Cardiac muscle cell (in vitro differentiated cells and primary cell): Measurements from ENCODE around the gene LRRC4C. TPM values are rescaled to one million over a fixed set of nuclear protein-coding genes. Genes with fewer than 3 reads are reported as not detected.

Experiments
- DNase-seq, 2 donors: peaks; one replicate each; pipeline versions ENCODE4 v3.0.0 to v3.0.0-alpha.2; 2010 to 2017; ENCODE audit warnings: low read depth in 1 of 2, low spot score in 1 of 2
- H3K27ac ChIP-seq: fragments of 200-600 bp; sonication (generic); 2 replicates; pipeline ENCODE4 v1.5.1; 2016
- H3K27me3 ChIP-seq: fragments of 200-600 bp; sonication (generic); 2 replicates; pipeline ENCODE4 v1.6.0; 2016; ENCODE audit warnings: control low read depth
- H3K36me3 ChIP-seq: fragments of 200-600 bp; sonication (generic); 2 replicates; pipeline ENCODE4 v1.5.1; 2016; ENCODE audit warnings: control low read depth
- H3K4me1 ChIP-seq: fragments of 200-600 bp; sonication (generic); 2 replicates; pipeline ENCODE4 v1.8.1; 2017; ENCODE audit warnings: low read depth, mild to moderate bottlenecking, mixed run types
- H3K4me3 ChIP-seq: fragments of 200-600 bp; sonication (generic); 2 replicates; pipeline ENCODE4 v1.5.1; 2016; ENCODE audit warnings: mild to moderate bottlenecking
- H3K9me3 ChIP-seq: fragments of 200-600 bp; sonication (generic); 2 replicates; pipeline ENCODE4 v1.5.1; 2017; ENCODE audit warnings: low read depth, mild to moderate bottlenecking, control low read depth
- polyA plus RNA-seq: library from polyadenylated mRNA; unstranded; fragments of >200 nt; fragmentation: Nextera tagmentation; extraction: Ambion mirVana; gene quantifications from 2 replicates; pipeline ENCODE4 v1.2.1, GENCODE V29; 2016
- total RNA-seq: library from RNA; depleted of rRNA; stranded (reverse); fragments of >200 nt; gene quantifications from 2 replicates; pipeline ENCODE4 v1.2.3, GENCODE V29; 2016
- TF ChIP-seq, protein P1 (sequence below): IDR thresholded peaks from 2 replicates; pipeline ENCODE4 v1.5.1; 2012; ENCODE audit warnings: low read depth, mild to moderate bottlenecking, low read length

Gene LRRC4C
- total and polyA plus RNA-seq, 2 experiments from 2014 or later: 0.66 to 0.77 TPM

DNA sequence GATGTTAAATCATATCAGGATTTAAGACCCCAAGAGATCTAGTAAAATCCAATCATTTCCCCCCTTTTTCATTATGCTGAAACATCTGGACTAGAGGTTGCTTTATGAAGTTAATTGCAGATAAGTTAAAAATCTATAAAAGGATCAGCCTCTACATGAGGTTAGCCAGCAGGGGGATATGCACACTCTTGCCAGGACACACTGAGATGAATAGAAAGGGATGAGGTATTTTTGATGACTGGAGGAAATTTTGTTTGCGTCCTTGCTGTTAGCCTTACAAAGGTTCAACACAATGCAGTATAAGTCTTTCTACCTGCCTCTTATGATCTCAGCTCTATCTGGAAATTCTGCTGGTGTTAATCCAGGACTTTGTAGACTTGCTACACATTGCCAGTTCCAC, 1034.3 kb downstream of the LRRC4C start:
- H3K9me3 ChIP-seq: no peaks in the 10 kb centered on the region
- H3K4me1 ChIP-seq: no peaks in the 10 kb centered on the region
- TF ChIP-seq, protein P1, sequence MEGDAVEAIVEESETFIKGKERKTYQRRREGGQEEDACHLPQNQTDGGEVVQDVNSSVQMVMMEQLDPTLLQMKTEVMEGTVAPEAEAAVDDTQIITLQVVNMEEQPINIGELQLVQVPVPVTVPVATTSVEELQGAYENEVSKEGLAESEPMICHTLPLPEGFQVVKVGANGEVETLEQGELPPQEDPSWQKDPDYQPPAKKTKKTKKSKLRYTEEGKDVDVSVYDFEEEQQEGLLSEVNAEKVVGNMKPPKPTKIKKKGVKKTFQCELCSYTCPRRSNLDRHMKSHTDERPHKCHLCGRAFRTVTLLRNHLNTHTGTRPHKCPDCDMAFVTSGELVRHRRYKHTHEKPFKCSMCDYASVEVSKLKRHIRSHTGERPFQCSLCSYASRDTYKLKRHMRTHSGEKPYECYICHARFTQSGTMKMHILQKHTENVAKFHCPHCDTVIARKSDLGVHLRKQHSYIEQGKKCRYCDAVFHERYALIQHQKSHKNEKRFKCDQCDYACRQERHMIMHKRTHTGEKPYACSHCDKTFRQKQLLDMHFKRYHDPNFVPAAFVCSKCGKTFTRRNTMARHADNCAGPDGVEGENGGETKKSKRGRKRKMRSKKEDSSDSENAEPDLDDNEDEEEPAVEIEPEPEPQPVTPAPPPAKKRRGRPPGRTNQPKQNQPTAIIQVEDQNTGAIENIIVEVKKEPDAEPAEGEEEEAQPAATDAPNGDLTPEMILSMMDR: no peak
- H3K4me3 ChIP-seq: no peak overlapping the region
- DNase-seq: no peak
- no peaks in the 10 kb centered on the region for H3K27me3 ChIP-seq
- no peak overlapping the region for H3K27ac ChIP-seq
- H3K36me3 ChIP-seq: no peaks in the 10 kb centered on the region

- TF ChIP-seq, protein P1: no peak
- H3K4me1 ChIP-seq: no peaks in the 10 kb centered on the region
- no peak for DNase-seq
- no peaks in the 10 kb centered on the region for H3K27me3 ChIP-seq
- H3K36me3 ChIP-seq: no peaks in the 10 kb centered on the region
- H3K4me3 ChIP-seq: no peak overlapping the region
- no peak overlapping the region for H3K27ac ChIP-seq
- H3K9me3 ChIP-seq: no peaks in the 10 kb centered on the region
These were observed 1038.1 kb downstream of the LRRC4C start for GRCh38 chr11:40421208-40421981.

DNA sequence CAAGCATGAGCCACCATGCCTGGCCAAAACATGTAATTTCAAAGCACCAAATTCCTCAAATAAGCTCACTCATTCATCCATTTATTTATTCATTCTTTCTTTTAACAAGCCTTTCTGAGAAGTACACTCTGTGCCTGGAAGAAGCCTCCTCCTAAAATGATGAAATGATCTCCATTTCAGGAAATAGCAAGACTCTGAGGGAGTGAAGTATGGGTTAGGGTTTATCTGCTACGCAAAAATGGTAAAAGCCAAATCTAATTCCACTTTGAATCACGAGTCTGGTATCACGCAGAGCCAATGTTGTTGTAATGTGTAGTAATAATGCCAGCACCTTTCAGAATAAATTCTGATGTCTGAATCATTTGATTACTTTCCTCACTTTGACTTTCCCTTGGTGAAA, 1041.8 kb downstream of the LRRC4C start:
- DNase-seq: no peak
- Histone ChIP-seq H3K4me1 (no peaks in the 10 kb centered on the region), H3K4me3 (no peak overlapping the region), H3K27ac (no peak overlapping the region), H3K9me3 (no peaks in the 10 kb centered on the region), H3K36me3 (no peaks in the 10 kb centered on the region), H3K27me3 (no peaks in the 10 kb centered on the region)
- TF ChIP-seq, protein P1: no peak

DNA sequence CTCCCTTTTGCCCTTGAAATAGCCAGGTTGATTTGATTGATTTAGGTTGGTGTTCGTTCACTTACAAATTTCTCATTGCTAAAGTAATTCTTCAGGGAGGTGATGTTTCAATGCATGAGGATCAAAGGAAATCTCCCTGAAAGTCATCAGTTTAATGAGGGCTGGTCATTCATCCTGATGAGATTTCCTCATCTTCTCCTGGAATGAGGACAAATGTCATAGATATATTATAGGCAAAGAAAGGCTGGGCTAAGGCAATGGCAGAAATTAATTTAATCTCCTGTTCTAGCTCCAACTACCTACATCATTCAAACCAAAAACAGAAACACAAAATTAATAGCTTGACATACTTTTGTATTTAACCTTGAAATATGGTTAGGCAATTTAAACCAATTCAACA, 1052.1 kb downstream of the LRRC4C start:
- H3K27me3 ChIP-seq: no peaks in the 10 kb centered on the region
- H3K36me3 ChIP-seq: no peaks in the 10 kb centered on the region
- TF ChIP-seq, protein P1: no peak
- H3K27ac ChIP-seq: no peak overlapping the region
- DNase-seq: no peak
- H3K4me1 ChIP-seq: no peaks in the 10 kb centered on the region
- no peak overlapping the region for H3K4me3 ChIP-seq
- no peaks in the 10 kb centered on the region for H3K9me3 ChIP-seq

DNA sequence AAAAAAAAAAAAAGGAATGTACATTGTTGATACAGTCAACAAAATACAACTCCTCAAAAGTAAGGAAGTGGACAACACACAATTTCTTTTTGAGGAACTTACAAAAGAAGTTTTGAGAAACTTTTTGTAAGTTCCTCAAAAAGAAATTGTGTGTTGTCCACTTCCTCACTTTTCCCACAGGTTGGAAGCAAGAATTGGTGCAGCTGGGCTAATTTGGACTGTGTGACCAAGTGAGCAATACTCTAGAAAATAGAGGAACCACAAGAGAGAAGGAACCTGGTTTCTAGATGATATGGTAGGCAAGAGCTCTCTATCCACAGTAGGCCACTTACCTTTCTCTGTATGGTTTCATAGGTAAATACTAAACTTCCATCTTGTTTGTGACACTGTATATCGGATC, 1053.8 kb downstream of the LRRC4C start:
- TF ChIP-seq, protein P1: no peak
- no peak for DNase-seq
- H3K27me3 ChIP-seq: no peaks in the 10 kb centered on the region
- H3K9me3 ChIP-seq: no peaks in the 10 kb centered on the region
- no peaks in the 10 kb centered on the region for H3K4me1 ChIP-seq
- no peak overlapping the region for H3K27ac ChIP-seq
- H3K4me3 ChIP-seq: no peak overlapping the region
- H3K36me3 ChIP-seq: no peaks in the 10 kb centered on the region
